AG10803 (cell line): ENCODE data around the gene OAT.
"Not testable (repeated sequence)": the region's sequence is repeated elsewhere in the genome, so short reads cannot be mapped to it uniquely, and the experiment has no call there.

ENCODE experiments used
- DNase-seq: peaks from one replicate; pipeline ENCODE4 v3.0.0; 2010; ENCODE audit warnings: low read depth
- H3K4me3 ChIP-seq: 2 replicates; pipeline ENCODE4 v1.5.1; 2011; ENCODE audit warnings: mild to moderate bottlenecking, low read length, control low read depth
- TF ChIP-seq, protein P1 (sequence below): conservative IDR thresholded peaks from 2 replicates; pipeline ENCODE4 v1.5.1; 2011; ENCODE audit warnings: mild to moderate bottlenecking, low read length, control low read depth, inconsistent platforms

Gene OAT

DNA sequence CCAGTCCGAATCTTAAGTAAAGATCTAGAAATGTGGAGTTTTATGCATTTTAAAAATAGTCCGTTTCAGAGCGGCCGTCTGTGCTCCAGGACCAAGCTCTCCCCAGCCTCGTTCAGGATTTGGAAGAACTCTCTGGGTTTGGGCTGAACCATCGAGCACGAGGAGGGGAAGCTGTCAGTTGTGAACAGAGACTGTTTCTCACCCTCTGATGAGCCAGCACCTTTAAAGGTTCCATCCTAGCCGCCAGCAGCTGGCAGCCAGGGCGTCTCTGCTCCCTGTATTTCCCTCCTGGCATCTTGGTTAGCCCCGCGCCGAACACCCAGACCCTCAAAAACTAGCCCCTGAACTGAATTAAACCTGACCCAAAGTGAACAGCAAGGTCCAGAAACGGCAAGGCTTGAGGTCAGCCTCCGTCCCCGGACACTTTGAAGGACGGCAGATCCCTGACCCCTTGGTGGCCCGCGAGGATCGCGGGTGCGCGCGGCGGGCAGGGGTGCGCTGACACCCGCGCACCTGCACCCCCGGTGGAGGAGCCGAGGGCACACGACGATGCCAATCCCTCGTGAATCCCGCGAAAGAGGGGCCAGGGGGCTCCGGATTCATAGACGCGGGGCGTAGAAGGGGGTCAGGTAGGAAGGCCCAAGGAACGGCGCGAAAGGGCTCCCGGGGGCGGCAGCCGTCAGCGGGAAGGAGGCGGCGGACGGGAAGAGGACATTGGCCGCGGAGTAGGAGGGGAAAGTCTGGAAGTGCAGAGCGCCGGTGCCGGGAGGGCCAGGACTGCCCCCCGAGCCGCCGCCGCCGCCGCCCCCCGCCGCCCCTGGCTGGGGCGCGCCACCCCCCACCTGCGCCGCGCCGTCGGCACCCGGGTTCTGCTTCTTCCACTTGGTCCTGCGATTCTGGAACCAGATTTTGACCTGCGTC, 28.4 kb upstream of the OAT start:
- H3K4me3 ChIP-seq, result no peak overlapping the region
- no peak for DNase-seq
- TF ChIP-seq, protein P1, sequence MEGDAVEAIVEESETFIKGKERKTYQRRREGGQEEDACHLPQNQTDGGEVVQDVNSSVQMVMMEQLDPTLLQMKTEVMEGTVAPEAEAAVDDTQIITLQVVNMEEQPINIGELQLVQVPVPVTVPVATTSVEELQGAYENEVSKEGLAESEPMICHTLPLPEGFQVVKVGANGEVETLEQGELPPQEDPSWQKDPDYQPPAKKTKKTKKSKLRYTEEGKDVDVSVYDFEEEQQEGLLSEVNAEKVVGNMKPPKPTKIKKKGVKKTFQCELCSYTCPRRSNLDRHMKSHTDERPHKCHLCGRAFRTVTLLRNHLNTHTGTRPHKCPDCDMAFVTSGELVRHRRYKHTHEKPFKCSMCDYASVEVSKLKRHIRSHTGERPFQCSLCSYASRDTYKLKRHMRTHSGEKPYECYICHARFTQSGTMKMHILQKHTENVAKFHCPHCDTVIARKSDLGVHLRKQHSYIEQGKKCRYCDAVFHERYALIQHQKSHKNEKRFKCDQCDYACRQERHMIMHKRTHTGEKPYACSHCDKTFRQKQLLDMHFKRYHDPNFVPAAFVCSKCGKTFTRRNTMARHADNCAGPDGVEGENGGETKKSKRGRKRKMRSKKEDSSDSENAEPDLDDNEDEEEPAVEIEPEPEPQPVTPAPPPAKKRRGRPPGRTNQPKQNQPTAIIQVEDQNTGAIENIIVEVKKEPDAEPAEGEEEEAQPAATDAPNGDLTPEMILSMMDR, result no peak

DNA sequence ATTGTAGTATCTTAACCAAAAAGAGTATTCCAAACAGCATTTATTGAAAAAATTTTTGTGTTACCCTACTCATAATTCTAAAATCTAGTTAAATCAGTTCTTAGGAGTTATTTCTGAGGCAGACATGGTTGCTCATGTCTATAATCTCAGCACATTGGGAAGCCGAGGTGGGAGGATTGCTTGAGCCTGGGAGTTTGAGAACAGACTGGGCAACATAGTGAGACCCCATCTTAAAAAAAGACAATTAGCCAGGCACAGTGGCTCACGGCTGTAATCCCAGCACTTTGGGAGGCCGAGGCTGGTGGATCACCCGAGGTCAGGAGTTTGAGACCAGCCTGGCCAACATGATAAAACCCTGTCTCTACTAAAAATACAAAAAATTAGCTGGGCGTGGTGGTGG, 23.0 kb upstream of the OAT start:
- not testable (repeated sequence) for DNase-seq

DNA sequence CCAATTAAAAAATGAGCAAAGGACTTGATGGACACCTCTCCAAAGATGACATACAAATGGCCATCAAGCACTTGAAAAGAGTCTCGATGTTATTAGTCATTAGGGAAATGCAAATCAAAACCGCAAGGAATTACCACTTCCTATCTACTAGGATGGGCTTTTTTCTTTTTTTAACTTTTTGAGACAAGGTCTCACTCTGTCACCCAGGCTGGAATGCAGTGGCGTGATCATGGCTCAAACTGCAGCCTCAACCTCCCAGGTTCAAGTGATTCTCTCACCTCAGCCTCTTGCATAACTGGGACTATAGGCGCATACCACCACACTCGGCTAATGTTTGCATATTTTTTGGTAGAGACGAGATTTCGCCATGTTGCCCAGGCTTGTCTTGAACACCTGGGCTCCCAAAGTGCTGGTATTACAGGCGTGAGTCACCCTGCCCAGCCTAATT, 17.5 kb upstream of the OAT start:
- DNase-seq, result no peak
- no peak overlapping the region for H3K4me3 ChIP-seq
- TF ChIP-seq, protein P1, result no peak

More for the DNA sequence above, 23.0 kb upstream of the OAT start:
- not testable (repeated sequence) for H3K4me3 ChIP-seq

DNA sequence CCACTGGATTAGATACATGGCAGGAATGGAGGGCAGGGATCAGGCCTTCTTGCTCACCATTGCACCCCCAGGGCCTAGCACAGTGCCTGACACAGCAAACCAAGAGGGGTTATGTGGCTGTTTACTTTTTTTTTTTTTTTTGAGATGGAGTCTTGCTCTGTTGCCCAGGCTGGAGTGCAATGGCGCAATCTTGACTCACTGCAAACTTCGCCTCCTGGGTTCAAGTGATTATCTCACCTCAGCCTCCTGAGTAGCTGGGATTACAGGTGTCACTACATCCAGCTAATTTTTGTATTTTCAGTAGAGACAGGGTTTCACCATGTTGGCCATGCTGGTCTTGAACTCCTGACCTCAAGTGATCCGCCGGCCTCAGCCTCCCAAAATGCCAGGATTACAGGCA, 17.0 kb upstream of the OAT start:
- not testable (repeated sequence) for DNase-seq, H3K4me3 ChIP-seq

DNA sequence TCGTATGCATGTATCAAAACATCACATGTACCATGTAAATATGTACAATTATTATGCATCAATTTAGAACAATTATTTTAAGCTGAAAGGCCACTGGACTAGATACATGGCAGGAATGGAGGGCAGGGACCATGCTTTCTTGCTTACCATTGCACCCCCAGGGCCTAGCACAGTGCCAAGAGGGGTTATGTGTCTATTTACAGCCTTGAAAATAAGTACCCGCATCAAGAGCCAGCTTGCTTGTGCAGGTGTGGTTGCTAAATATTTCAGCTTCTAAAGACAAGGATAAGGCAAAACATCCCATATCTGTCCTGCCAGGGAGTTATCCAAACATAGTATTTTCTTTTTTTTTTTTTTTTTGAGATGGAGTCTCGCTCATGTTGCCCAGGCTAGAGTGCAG, 14.7 kb upstream of the OAT start:
- TF ChIP-seq, protein P1, result no peak
- no peak overlapping the region for H3K4me3 ChIP-seq
- DNase-seq, result no peak

DNA sequence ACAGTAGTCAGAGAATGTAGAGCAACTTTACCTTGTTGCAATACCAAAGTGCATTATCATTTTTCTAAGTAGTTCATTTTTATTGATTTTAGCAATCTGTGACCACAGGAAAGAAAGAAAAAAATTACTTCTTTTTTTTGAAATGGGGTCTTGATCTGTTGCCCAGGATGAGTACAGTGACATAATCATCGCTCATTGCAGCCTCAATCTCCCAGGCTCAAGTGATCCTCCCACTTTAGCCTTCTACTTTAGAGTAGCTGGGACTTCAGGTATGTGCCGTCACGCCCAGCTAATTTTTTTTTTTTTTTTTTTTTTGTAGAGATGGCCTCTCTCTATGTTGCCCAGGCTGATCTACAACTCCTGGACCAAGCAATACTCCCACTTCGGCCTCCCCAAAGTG, 11.4 kb upstream of the OAT start:
- no peak for DNase-seq
- TF ChIP-seq, protein P1, result no peak
- no peak overlapping the region for H3K4me3 ChIP-seq

DNA sequence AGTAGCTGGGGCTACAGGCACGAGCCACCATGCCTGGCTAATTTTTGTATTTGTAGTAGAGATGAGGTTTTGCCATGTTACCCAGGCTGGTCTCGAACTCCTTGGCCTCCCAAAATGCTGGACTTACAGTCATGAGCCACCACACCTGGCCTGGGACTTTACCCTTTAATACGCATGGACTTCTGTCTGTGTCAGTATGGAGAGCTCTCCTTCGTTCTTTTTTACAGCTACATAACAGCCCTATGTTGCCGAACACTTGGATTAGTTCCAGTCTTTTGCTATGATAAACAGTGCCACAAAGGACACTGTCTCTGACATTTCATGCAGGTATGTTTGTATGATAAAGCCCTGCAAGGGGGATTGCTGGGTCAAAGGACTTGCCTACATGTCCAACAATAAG, 10.9 kb upstream of the OAT start:
- no peak overlapping the region for H3K4me3 ChIP-seq
- TF ChIP-seq, protein P1, result no peak
- DNase-seq, result no peak

DNA sequence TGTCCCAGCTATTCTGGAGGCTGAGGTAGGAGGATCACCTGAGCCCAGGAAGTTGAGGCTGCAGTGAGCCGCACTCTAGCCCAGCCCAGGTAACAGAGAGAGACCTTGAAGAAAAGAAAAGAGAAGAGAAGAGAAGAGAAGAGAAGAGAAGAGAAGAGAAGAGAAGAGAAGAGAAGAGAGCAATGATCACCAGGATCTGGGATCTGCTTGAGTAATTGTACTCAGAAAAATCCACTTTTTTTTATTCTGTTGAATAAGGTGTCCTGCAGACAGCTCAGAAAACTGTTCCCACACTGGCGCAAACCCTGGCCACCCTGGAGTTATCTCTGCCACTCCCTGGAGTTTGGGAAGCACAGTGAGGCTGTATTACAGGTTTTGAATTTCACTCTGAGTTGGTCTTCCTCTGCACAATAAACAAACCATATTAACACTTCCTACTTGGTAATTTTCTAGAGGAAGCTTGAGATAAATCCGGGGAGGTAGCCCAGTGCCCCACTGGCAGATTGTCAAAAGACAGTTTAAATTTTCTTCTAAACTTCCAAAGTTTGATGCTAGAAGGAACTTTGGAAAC, 9.6 kb upstream of the OAT start:
- no peak overlapping the region for H3K4me3 ChIP-seq
- DNase-seq, result no peak
- TF ChIP-seq, protein P1, result no peak
